SK-N-SH treated with all-trans-retinoic acid at 6 μM for 48 hours (cell line): ENCODE data around the gene FCER2.
A peak's percentile ranks its signal among the peaks of the same experiment; 100 is the strongest.

Experiments
- ATAC-seq: fragments of 200-7000 bp; cut with Tn5 transposase; 3 replicates; pipeline ENCODE4 v1.9.1; 2020; ENCODE audit warnings: mild to moderate bottlenecking, moderate library complexity
- ARNTL ChIP-seq: fragments of 450-650 bp; formaldehyde crosslinking; IDR thresholded peaks from 2 replicates; pipeline ENCODE4 v1.5.0; 2020; ENCODE audit warnings: low read depth, mild to moderate bottlenecking, moderate library complexity, borderline replicate concordance
- BACH2 ChIP-seq: fragments of 250-450 bp; sonication (Bioruptor Pico); IDR thresholded peaks from 2 replicates; pipeline ENCODE4 v1.9.0; 2021; ENCODE audit warnings: mild to moderate bottlenecking, borderline replicate concordance
- CREB5 ChIP-seq: fragments of 250-450 bp; sonication (Bioruptor Pico); IDR thresholded peaks from 2 replicates; pipeline ENCODE4 v1.5.1; 2020; ENCODE audit warnings: low read depth, mild to moderate bottlenecking, moderate library complexity
- CSDC2 ChIP-seq: fragments of 250-450 bp; sonication (Bioruptor Pico); IDR thresholded peaks from 2 replicates; pipeline ENCODE4 v1.5.0; 2020; ENCODE audit warnings: mild to moderate bottlenecking, moderate library complexity
- CSRNP3 ChIP-seq: fragments of 250-450 bp; sonication (Bioruptor Pico); IDR thresholded peaks from 2 replicates; pipeline ENCODE4 v1.5.1; 2021; ENCODE audit warnings: mild to moderate bottlenecking, moderate library complexity
- ESRRG ChIP-seq: fragments of 250-450 bp; sonication (Bioruptor Pico); IDR thresholded peaks from 2 replicates; pipeline ENCODE4 v1.6.1; 2021; ENCODE audit warnings: mild to moderate bottlenecking
- ISL1 ChIP-seq: fragments of 250-450 bp; sonication (Bioruptor Pico); IDR thresholded peaks from 2 replicates; pipeline ENCODE4 v2.1.2; 2022; ENCODE audit warnings: mild to moderate bottlenecking, moderate library complexity
- OSR1 ChIP-seq: fragments of 250-450 bp; sonication (Bioruptor Pico); IDR thresholded peaks from 2 replicates; pipeline ENCODE4 v1.8.0; 2022; ENCODE audit warnings: moderate library complexity, mild to moderate bottlenecking, inconsistent platforms
- PATZ1 ChIP-seq: fragments of 250-450 bp; sonication (Bioruptor Pico); IDR thresholded peaks from 2 replicates; pipeline ENCODE4 v1.8.0; 2020; ENCODE audit warnings: mild to moderate bottlenecking, moderate library complexity, borderline replicate concordance
- POU6F1 ChIP-seq: fragments of 250-450 bp; sonication (Bioruptor Pico); IDR thresholded peaks from 2 replicates; pipeline ENCODE4 v1.8.0; 2021; ENCODE audit warnings: low read depth, mild to moderate bottlenecking, moderate library complexity, borderline replicate concordance
- PPARA ChIP-seq: fragments of 250-450 bp; sonication (Bioruptor Pico); IDR thresholded peaks from 2 replicates; pipeline ENCODE4 v1.5.0; 2020; ENCODE audit warnings: mild to moderate bottlenecking, borderline replicate concordance
- RARB ChIP-seq: fragments of 250-450 bp; sonication (Bioruptor Pico); IDR thresholded peaks from 2 replicates; pipeline ENCODE4 v1.8.0; 2021; ENCODE audit warnings: mild to moderate bottlenecking, moderate library complexity
- TCF4 ChIP-seq: fragments of 250-450 bp; sonication (Bioruptor Pico); IDR thresholded peaks from 2 replicates; pipeline ENCODE4 v1.8.0; 2021; ENCODE audit warnings: mild to moderate bottlenecking, moderate library complexity, borderline replicate concordance
- TSHZ2 ChIP-seq: fragments of 250-450 bp; sonication (Bioruptor Pico); IDR thresholded peaks from 2 replicates; pipeline ENCODE4 v1.5.0; 2020; ENCODE audit warnings: mild to moderate bottlenecking, moderate library complexity
- ZC3H10 ChIP-seq: fragments of 250-450 bp; sonication (Bioruptor Pico); IDR thresholded peaks from 2 replicates; pipeline ENCODE4 v1.5.1; 2021; ENCODE audit warnings: mild to moderate bottlenecking, moderate library complexity
- ZFP3 ChIP-seq: fragments of 250-450 bp; sonication (Bioruptor Pico); IDR thresholded peaks from 2 replicates; pipeline ENCODE4 v1.5.0; 2020; ENCODE audit warnings: mild to moderate bottlenecking, moderate library complexity
- ZFP30 ChIP-seq: fragments of 450-650 bp; formaldehyde crosslinking; IDR thresholded peaks from 2 replicates; pipeline ENCODE4 v1.5.0; 2022; ENCODE audit warnings: mild to moderate bottlenecking, moderate library complexity
- ZNF565 ChIP-seq: fragments of 450-650 bp; formaldehyde crosslinking; conservative IDR thresholded peaks from 2 replicates; pipeline ENCODE4 v1.5.0; 2020; ENCODE audit warnings: low read depth, mild to moderate bottlenecking, moderate library complexity
- ZNF70 ChIP-seq: fragments of 450-650 bp; formaldehyde crosslinking; IDR thresholded peaks from 2 replicates; pipeline ENCODE4 v1.5.0; 2020; ENCODE audit warnings: mild to moderate bottlenecking, moderate library complexity
- ZNF8 ChIP-seq: fragments of 450-650 bp; formaldehyde crosslinking; IDR thresholded peaks from 2 replicates; pipeline ENCODE4 v1.5.0; 2020; ENCODE audit warnings: mild to moderate bottlenecking, moderate library complexity

FCER2 gene

GRCh38 chr19:7701049-7701653 is 780 bp downstream of the FCER2 start:
- ATAC-seq: no peak
- TF ChIP-seq ZFP3 (CRISPR knock-in tag) (no peak), OSR1 (CRISPR knock-in tag) (no peak), ZNF8 (no peak), ZC3H10 (CRISPR knock-in tag) (no peak), ISL1 (no peak), ZNF70 (CRISPR knock-in tag) (no peak), CSDC2 (CRISPR knock-in tag) (no peak), ZFP30 (CRISPR knock-in tag) (no peak), PATZ1 (CRISPR knock-in tag) (no peak), TCF4 (CRISPR knock-in tag) (no peak), ESRRG (no peak), BACH2 (CRISPR knock-in tag) (no peak), CSRNP3 (CRISPR knock-in tag) (no peak), PPARA (CRISPR knock-in tag) (no peak), POU6F1 (CRISPR knock-in tag) (no peak)
- TF ChIP-seq, all 23 proteins: peak for 0

GRCh38 chr19:7699417-7700401 is 2.2 kb downstream of the FCER2 start:
- TF ChIP-seq RARB (CRISPR knock-in tag) (no peak), ZNF565 (no peak), POU6F1 (CRISPR knock-in tag) (no peak), TSHZ2 (CRISPR knock-in tag) (no peak), ZNF8 (no peak), ZFP30 (CRISPR knock-in tag) (no peak)
- no peak for ATAC-seq

- TF ChIP-seq CSDC2 (CRISPR knock-in tag) (no peak), POU6F1 (CRISPR knock-in tag) (no peak), PPARA (CRISPR knock-in tag) (no peak), ARNTL (CRISPR knock-in tag) (no peak), CREB5 (CRISPR knock-in tag) (no peak), ESRRG (no peak), OSR1 (CRISPR knock-in tag) (no peak), TCF4 (CRISPR knock-in tag) (no peak), ZC3H10 (CRISPR knock-in tag) (no peak)
- ATAC-seq: peak; percentile 18; the same call in 1 of the 3 replicates
Observed at GRCh38 chr19:7699003-7699402, 2.9 kb downstream of the FCER2 start.
